GM12873 (cell line): ENCODE data around the gene LMNA.

Experiments
- TF ChIP-seq, protein P1 (sequence below): IDR thresholded peaks from 2 replicates; pipeline ENCODE4 v1.5.1; 2012; ENCODE audit warnings: low read depth, mild to moderate bottlenecking, moderate library complexity, low read length, control low read depth; ENCODE audit not compliant: insufficient read depth; ENCODE audit errors: missing control alignments

The LMNA gene

DNA sequence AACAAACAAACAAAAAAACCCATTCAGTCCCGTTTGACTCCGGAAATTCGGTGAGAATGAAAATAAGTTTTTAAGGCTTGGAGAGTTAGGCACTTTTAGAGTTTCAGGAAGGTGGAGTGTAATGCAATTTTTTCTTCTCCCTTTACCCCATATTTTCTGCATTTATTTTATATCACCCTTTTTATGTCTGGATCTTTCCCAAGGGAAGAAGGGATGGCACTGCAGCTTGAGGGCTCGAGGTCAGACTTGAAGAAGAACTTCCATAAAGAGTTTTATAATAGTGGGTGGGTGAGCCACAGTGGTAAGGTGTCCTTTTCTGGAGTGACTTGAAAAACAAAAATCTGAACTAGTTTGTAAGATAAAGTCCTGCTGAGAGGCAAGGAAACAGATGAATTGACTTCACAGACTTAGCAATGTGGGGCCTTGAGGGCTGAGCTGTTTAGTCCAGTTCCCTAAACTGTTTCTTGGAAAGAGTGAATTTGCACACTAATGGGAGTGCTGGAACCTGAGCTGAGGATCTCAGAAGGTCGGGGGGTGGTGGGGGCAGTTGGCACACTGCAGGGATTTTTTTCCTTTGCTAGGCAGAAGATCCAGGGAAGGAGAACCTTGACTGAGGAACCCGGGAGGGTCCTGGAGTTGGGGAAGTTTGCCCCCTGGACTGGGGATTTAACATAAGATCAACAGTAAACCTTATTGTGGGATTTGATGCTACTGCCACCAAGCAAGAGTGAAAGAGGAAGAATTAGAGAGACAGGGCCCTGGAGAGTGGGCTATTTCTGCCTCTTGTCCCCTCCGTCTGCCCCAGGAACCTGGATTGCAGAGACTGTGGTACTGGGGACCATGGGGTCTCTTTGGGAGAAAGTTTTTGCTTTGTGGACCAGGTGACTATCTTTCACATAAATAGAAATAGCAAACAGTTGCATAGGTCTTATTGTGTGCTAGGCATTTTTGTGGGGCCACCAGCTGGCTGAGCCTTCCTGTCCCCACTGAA lies 30.4 kb upstream of the LMNA start:
- TF ChIP-seq, protein P1, sequence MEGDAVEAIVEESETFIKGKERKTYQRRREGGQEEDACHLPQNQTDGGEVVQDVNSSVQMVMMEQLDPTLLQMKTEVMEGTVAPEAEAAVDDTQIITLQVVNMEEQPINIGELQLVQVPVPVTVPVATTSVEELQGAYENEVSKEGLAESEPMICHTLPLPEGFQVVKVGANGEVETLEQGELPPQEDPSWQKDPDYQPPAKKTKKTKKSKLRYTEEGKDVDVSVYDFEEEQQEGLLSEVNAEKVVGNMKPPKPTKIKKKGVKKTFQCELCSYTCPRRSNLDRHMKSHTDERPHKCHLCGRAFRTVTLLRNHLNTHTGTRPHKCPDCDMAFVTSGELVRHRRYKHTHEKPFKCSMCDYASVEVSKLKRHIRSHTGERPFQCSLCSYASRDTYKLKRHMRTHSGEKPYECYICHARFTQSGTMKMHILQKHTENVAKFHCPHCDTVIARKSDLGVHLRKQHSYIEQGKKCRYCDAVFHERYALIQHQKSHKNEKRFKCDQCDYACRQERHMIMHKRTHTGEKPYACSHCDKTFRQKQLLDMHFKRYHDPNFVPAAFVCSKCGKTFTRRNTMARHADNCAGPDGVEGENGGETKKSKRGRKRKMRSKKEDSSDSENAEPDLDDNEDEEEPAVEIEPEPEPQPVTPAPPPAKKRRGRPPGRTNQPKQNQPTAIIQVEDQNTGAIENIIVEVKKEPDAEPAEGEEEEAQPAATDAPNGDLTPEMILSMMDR: no peak

DNA sequence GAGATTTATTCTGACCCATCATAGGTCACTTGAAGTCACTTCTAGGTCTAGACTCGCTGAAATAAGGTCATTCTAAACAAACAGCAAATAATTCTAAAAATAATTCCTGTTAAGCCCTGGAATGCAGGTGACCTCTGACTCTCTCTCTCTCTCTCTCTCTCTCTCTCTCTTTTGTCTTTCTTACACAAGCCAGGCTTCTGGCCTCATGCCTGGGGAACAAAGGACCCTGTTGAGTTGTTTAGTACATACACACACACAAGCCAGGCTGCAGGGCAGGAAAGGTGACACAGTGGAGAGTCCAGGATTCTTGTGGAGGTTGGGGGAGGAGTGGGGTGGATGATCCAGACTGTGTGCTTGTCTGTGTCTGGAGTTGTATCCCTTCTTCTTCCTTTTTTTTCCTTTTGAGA lies 28.3 kb upstream of the LMNA start:
- TF ChIP-seq, protein P1: no peak

DNA sequence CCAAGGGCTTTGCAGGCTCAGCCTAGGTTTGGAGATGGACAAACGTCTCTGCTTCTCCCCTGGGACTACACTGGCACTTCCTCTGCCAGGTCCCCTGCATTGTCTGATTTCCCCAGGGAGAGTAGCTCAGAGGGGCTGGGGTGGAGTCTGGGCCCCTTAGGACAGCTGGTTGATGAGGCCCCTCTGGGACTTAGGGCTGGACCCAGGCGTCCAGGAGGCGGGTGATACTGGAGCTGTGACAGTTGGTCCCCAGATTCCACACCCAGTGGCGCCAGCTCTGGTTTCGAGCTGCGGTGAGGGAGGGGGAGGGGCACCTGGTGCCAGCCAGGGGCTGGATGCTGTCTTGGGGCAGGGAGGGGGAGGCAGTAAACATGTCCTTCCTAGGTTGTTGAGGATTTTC lies 24.8 kb upstream of the LMNA start:
- TF ChIP-seq, protein P1: no peak

DNA sequence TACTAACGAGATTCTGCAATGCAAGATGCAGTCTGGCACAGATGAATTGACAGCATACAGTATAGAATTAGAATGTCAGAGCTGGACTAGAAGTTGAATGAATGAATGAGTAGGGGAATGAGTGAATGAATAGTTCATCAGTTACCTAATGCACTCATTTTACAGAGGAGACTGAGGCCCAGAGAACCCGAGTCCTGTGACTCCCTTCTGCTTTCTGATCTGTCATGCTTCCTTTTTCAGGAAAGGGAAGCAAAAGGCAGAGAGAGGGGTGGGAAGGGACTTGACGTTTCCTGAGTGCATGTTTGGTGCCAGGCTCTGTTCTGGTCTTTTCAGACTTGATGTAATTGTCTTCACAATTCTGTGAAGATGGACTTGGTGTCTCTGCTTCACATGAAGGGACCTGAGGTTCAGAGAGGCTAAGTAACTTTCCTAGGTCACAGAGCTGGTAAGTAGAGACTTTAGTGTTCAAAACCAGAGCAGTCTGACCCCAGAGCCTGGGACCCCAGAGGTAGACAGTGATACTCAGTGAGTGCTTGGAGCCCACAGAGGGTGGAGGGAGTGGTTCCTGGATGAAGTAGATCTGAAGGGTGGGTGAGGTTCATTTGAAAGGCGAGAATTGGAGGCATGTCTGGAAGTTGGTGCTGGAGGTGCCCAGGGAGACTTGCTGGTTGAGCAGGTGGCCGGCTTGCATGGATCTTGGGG lies 24.2 kb upstream of the LMNA start:
- TF ChIP-seq, protein P1: no peak

DNA sequence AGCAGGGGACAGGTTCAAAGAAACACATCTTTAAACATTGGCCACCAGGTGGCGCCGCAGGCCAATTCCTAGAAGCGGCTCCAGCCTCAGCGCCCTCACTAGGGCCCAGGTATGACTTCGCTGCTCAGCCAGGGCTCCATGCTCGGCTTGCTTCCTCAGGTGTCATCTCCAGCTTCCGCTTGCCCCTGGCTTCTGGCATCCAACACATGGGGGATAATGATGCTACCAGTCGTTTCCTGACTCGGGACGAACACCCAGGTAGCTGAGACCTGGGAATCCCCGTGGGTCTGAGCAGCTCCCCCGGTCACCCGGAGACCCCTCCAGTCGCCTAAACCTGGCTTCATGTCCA lies 23.7 kb upstream of the LMNA start:
- TF ChIP-seq, protein P1: peak; percentile 85

DNA sequence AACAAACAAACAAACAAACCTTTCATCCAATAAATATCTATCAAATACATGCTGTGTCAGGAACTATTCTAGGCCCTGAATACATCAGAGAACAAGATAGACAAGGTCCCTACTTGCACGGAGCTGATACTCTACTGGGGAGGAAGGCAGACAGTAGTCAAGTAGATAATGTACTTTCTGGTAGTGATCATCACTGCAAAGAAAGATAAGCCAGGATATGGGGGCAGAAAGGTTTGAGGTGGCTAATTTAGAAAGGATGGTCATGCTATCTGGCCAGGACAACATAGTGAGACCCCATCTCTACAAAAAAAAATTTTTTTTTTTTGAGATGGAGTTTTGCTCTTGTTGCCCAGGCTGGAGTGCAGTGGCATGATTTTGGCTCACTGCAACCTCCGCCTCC lies 22.9 kb upstream of the LMNA start:
- TF ChIP-seq, protein P1: no peak

DNA sequence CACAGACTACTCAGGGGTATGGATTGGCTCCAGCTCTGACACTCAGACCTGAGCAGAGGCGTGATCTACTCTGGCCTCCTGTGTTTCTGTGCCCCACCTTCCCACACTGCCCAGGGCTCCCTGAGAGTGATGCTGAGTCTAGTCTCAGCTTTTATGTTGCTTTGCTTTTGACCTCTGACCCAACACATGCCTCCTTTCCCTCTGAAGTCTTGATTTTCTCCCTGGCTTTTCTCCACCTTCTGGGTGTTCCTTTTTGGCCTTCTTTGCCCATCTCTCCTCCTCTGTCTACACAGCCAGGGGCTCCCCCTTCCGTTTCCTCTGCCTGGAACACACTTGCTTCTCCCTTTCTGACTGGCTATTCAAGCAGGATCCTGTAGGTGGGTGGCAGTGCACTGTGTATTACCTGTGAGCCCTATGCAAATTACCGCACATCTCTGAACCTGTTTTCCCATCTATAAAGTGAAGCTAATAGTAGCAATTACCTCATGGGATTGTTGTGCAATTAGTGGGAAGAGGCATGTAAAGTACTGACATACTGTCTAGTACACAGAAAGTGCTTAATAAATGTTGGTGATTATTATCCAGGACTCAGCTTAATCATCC lies 18.5 kb upstream of the LMNA start:
- TF ChIP-seq, protein P1: peak; percentile 2
